Measurements from ENCODE around the gene NT5DC2. TPM values are rescaled to one million over a fixed set of nuclear protein-coding genes. Genes with fewer than 3 reads are reported as not detected.

NT5DC2 gene
- total RNA-seq, 1 experiment from 2014 or later = 215 TPM

- H3K79me2 ChIP-seq (ENCODE audit: low read depth) = no peaks in the 10 kb centered on the region
- H3K27me3 ChIP-seq (ENCODE audit: insufficient read depth, low read depth) = no peaks in the 10 kb centered on the region
- CTCF ChIA-PET = no interaction called here
- no peak for DNase-seq
- H3K9me3 ChIP-seq (ENCODE audit: insufficient read depth, low read depth) = no peaks in the 10 kb centered on the region
- H3F3A ChIP-seq (ENCODE audit: insufficient read depth, low read depth) = no peaks in the 10 kb centered on the region
- no peak overlapping the region for H3K4me2 ChIP-seq
- BruUV-seq (replicated peaks) = no TSS peak
- no peaks in the 10 kb centered on the region for H3K9me2 ChIP-seq (ENCODE audit: insufficient read depth)
- no peak overlapping the region for H3K4me3 ChIP-seq
- H3K27ac ChIP-seq = no peak overlapping the region
- TF ChIP-seq EZH2 (IDR thresholded peaks at IDR 0.05; ENCODE audit: low read depth) = no peak
- TF ChIP-seq CTCF (conservative IDR thresholded peaks at IDR 0.05) = no peak
- no peaks in the 10 kb centered on the region for H4K20me1 ChIP-seq (ENCODE audit: insufficient read depth)
- no peaks in the 10 kb centered on the region for H3K4me1 ChIP-seq (replicated peaks; ENCODE audit: insufficient read depth)
- POLR2A ChIA-PET (ENCODE audit: unreplicated experiment) = no interaction called here
- no peaks in the 10 kb centered on the region for H3K36me3 ChIP-seq (ENCODE audit: low read depth)
- intact Hi-C loops (cut with micrococcal nuclease; ENCODE audit: unreplicated experiment) = no loop called here
- no peak overlapping the region for H2AFZ ChIP-seq
Measured at GRCh38 chr3:52490939-52491526, 42.6 kb downstream of the NT5DC2 start.

- no peak overlapping the region for H3K27ac ChIP-seq
- POLR2A ChIA-PET (ENCODE audit: unreplicated experiment) = interaction anchor here (0.5 to 0.7 kb wide), 2 partner anchors 46 to 448 kb away, joined by 3 read pairs; no protein-coding TSS in a partner anchor
Measured at GRCh38 chr3:52490035-52490938, 43.4 kb downstream of the NT5DC2 start.

GRCh38 chr3:52489453-52489852, 44.2 kb downstream of the NT5DC2 start:
- Histone ChIP-seq H3K4me1 (replicated peaks; ENCODE audit: insufficient read depth) (no peaks in the 10 kb centered on the region), H3K4me2 (no peak overlapping the region), H3K9me3 (ENCODE audit: insufficient read depth, low read depth) (no peaks in the 10 kb centered on the region), H3K27ac (no peak overlapping the region), H3K9me2 (ENCODE audit: insufficient read depth) (no peaks in the 10 kb centered on the region), H3K27me3 (ENCODE audit: insufficient read depth, low read depth) (no peaks in the 10 kb centered on the region), H4K20me1 (ENCODE audit: insufficient read depth) (no peaks in the 10 kb centered on the region), H2AFZ (no peak overlapping the region), H3K4me3 (no peak overlapping the region), H3K79me2 (ENCODE audit: low read depth) (no peaks in the 10 kb centered on the region), H3F3A (ENCODE audit: insufficient read depth, low read depth) (no peaks in the 10 kb centered on the region), H3K36me3 (ENCODE audit: low read depth) (no peaks in the 10 kb centered on the region)
- intact Hi-C loops (cut with micrococcal nuclease; ENCODE audit: unreplicated experiment) = no loop called here
- TF ChIP-seq CTCF (conservative IDR thresholded peaks at IDR 0.05) (no peak), EZH2 (IDR thresholded peaks at IDR 0.05; ENCODE audit: low read depth) (no peak)
- CTCF ChIA-PET = no interaction called here
- no peak for DNase-seq
- no TSS peak for BruUV-seq (replicated peaks)
- POLR2A ChIA-PET (ENCODE audit: unreplicated experiment) = interaction anchor here (0.5 to 0.7 kb wide), 2 partner anchors 47 to 449 kb away, joined by 3 read pairs; no protein-coding TSS in a partner anchor

More at GRCh38 chr3:52490035-52490938, 43.4 kb downstream of the NT5DC2 start:
- intact Hi-C loops (cut with micrococcal nuclease; ENCODE audit: unreplicated experiment) = no loop called here
- H3K4me1 ChIP-seq (replicated peaks; ENCODE audit: insufficient read depth) = no peaks in the 10 kb centered on the region
- H3K4me3 ChIP-seq = no peak overlapping the region
- no peaks in the 10 kb centered on the region for H3F3A ChIP-seq (ENCODE audit: insufficient read depth, low read depth)
- no TSS peak for BruUV-seq (replicated peaks)
- TF ChIP-seq CTCF (conservative IDR thresholded peaks at IDR 0.05) (no peak), EZH2 (IDR thresholded peaks at IDR 0.05; ENCODE audit: low read depth) (no peak)
- H2AFZ ChIP-seq = no peak overlapping the region
- H3K36me3 ChIP-seq (ENCODE audit: low read depth) = no peaks in the 10 kb centered on the region
- no peaks in the 10 kb centered on the region for H4K20me1 ChIP-seq (ENCODE audit: insufficient read depth)
- DNase-seq = no peak
- no peaks in the 10 kb centered on the region for H3K9me2 ChIP-seq (ENCODE audit: insufficient read depth)
- H3K9me3 ChIP-seq (ENCODE audit: insufficient read depth, low read depth) = no peaks in the 10 kb centered on the region
- H3K79me2 ChIP-seq (ENCODE audit: low read depth) = no peaks in the 10 kb centered on the region
- H3K27me3 ChIP-seq (ENCODE audit: insufficient read depth, low read depth) = no peaks in the 10 kb centered on the region
- CTCF ChIA-PET = no interaction called here
- no peak overlapping the region for H3K4me2 ChIP-seq

All from PC-9 (cell line).